NB4 (cell line): ENCODE results near the gene ICAM2.

Experiments
- CTCF ChIP-seq: IDR thresholded peaks from one replicate; pipeline ENCODE4 v1.5.1; 2012; ENCODE audit warnings: low read depth, low read length
- POLR2A ChIP-seq: IDR thresholded peaks from 2 replicates; pipeline ENCODE4 v1.6.1; 2011; ENCODE audit warnings: mild to moderate bottlenecking; ENCODE audit not compliant: insufficient read length; ENCODE audit errors: extremely low read depth

- no peak for TF ChIP-seq POLR2A
- TF ChIP-seq CTCF: no peak
These were observed 3.8 kb upstream of the ICAM2 start for GRCh38 chr17:64024215-64024654.
